HG03025 (cell line): ENCODE data around the gene NBEAL1.
A peak's percentile ranks its signal among the peaks of the same experiment; 100 is the strongest.
"Not testable (repeated sequence)": the region's sequence is repeated elsewhere in the genome, so short reads cannot be mapped to it uniquely, and the experiment has no call there.

Source experiments
- ATAC-seq: cut with Tn5 transposase; IDR thresholded peaks from one replicate; pipeline ENCODE4 v1.9.1; 2021; ENCODE audit warnings: mild to moderate bottlenecking, moderate library complexity; ENCODE audit not compliant: unreplicated experiment, low FRiP score

NBEAL1 gene

DNA sequence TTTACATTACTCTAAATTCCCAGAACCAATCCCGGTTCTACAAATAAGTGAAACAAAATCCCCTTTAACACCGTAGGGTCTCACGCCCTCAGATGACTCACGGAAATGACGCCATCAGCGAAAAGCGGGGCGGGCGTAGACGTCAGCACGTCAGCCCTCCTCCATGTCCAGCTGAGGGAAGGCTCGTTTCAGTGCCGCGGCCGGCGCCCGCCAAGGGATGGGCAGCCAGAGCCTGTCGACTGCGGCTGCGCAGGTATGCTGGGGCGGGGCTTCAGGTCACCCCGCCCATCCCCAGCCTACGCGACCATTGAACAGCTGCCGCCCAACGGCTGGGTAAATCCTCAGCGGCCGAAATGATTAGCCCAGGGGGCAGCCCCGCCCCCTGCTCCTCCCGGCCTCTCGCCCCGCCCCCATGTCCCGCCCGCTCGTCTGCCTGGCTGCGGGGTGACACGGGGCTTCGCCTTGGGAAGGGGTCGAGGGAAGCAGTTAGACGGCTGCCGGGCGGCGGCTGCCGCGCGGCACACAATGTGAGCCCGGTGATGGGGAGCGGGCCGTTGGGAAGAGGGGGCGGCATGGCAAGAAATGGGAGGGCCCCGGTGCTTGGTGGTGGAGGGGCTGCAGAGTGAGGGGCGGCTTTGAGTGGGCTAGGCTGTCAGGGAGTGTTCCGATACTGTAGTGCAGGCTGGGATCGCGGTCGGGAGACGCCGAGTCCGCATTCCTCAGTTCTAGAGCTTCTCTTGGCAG, at the start of gene NBEAL1:
NBEAL1 (plus strand) TSS at position 420 of the 744 bp plus-strand sequence. CDS start 1,510 bp downstream, outside the sequence.
- peak; percentile 97 for ATAC-seq

GRCh38 chr2:202965810-202966460, 48.7 kb upstream of the NBEAL1 start:
- no peak for ATAC-seq

- ATAC-seq = not testable (repeated sequence)
Observed at GRCh38 chr2:202969404-202969803, 45.3 kb upstream of the NBEAL1 start.

DNA sequence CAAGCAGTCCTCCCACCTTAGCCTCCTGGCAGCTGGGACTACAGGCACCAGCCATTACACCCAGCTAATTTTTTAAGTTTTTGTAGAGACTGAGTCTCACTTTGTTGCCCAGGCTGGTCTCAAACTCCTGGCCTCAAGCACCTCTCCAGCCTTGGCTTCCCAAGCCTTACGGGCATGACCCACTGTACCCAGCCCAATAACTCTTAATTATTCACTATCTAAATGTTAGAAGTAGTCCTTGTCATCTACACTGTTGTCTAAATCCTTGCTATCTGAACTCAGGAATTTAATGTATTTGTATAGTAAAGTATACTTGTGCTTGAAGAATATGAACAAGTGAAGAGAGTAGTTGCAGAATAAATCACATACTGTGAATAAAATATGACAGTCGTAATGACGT, 37.9 kb upstream of the NBEAL1 start:
- no peak for ATAC-seq

DNA sequence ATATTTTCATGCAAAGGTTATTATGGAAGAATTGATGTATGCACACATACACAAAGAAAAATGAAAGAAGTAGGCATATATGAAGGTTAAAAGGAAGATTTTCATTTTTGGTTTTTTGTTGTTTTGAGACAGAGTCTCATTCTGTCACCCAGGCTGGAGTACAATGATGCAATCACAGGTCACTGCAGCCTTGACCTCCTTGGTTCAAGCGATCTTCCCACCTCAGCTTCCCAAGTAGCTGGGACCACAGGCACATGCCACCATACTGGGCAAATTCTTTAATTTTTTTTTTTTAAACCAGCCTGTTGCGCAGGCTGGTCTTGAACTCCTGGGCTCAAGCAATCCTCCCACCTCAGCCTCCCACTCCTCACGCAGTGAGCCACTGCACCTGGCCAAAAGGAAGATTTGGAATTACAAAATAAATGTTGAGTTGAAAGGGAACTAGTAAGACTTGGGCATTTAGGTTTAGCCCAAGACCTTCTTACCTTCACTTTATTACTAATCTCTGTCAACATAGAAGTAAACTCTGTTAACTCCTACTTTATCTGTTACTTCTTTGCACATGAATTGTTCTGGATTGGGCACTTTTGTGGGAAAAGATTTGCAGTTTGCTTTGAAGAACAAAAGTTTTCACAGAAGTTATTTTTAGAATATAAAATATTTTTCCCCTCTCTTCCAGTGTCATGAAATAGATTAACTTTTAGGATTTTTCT, 31.7 kb upstream of the NBEAL1 start:
- ATAC-seq = no peak

- ATAC-seq = no peak
Observed at GRCh38 chr2:202989749-202990148, 24.9 kb upstream of the NBEAL1 start.

DNA sequence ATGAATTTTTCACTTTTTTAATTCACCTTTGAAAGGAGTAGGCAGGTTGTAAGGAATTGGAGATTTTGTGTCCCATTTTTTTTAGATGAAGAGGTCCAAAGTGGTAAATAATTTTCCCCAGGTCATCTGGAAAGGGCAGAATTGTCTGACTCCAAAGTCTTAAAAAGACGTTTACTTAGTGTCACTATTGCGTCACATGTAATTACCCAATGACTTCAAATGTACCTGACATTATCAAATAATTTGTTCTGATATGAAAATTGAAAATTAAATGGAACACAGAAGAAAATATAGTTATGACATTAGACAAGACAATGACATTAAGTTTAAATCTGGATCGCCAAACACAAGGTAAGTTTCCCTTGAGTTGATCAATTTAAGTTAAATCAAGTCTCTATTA, 24.2 kb upstream of the NBEAL1 start:
- ATAC-seq = no peak

DNA sequence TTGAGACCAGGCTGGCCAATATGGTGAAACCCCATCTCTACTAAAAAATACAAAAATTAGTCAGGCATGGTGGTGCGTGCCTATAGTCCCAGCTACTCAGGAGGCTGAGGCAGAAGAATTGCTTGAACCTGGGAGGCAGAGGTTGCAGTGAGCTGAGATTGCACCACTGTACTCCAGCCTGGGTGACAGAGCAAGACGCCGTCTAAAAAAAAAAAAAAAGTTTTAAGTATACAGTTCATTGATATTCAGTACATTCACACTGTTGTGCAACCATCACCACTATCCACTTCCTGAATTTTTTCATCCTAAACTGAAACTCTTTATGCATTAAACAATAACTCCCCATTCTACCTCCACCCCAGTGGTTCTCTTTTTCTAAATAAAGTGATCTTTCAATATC, 17.6 kb upstream of the NBEAL1 start:
- not testable (repeated sequence) for ATAC-seq

- no peak for ATAC-seq
Observed at GRCh38 chr2:203002054-203002821, 12.4 kb upstream of the NBEAL1 start.

DNA sequence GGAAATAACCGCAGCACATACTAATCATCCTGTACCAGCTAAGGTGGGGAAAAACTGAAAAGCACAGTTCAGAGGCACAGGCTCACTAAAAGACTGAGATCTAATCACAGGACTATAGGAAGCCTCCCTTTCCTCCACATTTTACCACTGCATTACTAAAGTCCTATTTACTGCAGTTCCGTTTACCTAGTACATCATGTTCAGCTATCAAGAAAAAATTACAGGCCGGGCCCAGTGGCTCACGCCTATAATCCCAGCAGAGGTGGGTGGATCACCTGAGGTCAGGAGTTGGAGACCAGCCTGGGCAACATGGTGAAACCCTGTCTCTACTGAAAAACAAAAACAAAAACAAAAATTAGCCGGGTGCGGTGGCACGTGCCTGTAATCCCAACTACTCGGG, 11.0 kb upstream of the NBEAL1 start:
- ATAC-seq = no peak

- ATAC-seq = no peak
Observed at GRCh38 chr2:203016716-203017115, 2.0 kb downstream of the NBEAL1 start.

DNA sequence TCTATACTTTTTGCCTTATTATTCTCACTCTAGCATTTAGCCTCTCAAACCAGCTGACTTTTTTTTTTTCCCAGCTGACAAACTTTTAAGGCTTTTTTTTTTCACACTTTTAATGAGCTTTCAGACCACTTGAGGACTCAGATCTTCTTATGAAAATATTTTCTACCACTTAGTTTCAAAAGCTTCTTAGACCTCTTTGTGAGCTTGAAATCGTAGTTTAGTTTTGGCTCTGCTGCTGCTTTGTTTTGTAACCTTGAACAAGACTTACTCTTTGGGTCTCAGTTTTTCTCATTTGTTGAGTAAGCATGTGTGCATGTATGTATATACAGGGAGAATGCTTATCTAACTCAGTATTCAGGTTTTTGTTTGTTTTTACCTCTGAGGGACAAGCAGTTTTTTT, 3.5 kb downstream of the NBEAL1 start:
- ATAC-seq = no peak

DNA sequence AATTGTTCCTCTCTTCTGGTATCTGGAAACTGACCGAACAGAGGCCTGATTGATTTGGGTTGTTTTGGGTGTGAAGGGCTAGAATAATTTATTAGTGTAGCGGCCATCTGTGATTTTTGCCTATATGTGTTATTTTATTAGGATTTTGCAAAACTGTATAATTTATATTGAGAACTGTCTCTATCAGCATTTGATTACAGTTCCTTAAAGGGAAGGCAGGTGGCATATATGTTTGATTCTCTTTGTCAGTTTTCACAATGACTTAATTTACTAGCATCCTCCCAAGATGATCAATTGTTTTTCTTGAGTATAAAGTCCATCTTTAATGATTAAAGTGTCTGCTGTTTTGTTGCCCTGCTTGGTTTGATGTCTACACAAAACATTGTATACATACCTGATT, 4.5 kb downstream of the NBEAL1 start:
- no peak for ATAC-seq

- no peak for ATAC-seq
Observed at GRCh38 chr2:203021991-203022390, 7.3 kb downstream of the NBEAL1 start.

DNA sequence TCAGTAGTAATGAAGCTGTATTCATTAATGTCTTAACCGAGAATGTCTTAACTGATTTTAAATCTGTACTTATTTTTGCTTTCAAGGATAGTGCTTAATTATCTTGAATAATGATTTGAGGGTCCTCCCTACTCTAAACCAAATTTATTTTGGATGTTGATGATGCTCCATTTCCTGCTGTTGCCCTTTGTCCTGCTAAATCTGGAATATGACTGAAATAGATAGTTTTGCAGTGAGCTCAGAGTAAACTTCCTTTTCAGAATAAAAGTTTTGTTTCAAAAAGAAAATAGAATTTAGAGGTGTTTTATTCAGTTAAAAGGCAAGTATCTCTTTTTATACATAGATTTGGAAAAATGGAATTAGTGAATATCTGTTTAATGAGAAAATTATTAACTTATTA, 8.1 kb downstream of the NBEAL1 start:
- no peak for ATAC-seq

GRCh38 chr2:203025592-203025991, 10.9 kb downstream of the NBEAL1 start:
- no peak for ATAC-seq

DNA sequence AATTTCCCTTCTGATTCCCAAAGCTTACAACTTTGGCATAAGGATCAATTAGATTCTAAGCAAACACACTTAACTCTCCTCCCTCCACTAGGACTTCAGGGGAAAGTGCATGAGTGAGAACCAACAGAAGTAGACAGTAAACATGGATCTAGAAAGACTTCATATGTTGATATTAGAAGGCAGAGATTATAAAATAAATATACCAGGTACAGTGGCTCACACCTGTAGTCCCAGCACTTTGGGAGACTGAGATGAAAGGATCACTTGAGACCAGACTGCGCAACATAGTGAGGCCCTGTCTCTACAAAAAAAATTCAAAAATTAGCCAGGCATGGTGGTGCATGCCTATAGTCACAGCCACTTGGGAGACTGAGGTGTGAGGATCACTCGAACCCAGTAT, 15.9 kb downstream of the NBEAL1 start:
- ATAC-seq = no peak

DNA sequence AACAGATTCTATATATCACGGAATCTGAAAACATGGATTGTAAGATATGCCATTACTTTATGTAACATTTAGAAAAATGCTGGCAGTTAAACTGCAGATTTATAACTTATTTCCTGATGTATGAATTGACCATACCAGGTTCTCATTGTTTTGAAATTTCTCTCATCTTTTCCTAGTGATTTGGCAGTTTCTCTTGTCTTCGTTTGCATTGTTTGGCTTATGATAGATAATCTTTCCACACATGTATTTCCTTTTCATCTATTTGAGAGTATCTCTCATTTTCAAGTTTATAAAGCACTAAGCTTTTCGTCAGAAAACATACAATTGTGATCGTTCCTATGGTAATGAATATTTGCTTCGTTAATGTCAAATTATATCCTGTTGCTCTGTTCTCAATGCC, 16.3 kb downstream of the NBEAL1 start:
- ATAC-seq = no peak

DNA sequence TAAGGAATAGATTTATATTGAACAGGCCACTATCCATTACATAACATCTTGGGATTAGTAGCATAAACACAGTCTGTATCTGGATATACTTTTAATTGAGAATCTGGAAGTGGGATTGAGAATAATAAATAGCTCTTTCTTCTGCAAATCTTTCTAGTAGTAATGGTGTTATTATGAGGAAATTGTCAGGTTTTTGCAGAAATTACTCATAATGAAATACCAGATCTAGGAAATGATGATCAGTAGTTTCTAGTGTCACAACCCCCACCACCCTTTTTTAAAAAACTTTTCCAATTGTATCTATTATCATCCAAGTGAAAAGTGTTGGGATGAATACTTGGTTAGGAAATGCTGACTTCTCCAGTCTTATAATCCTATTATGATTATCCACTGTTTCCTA, 18.7 kb downstream of the NBEAL1 start:
- ATAC-seq = no peak

GRCh38 chr2:203035879-203036470, 21.3 kb downstream of the NBEAL1 start:
- no peak for ATAC-seq
